Parathyroid adenoma (tissue), 2 donors: ENCODE results near the gene FBRSL1.

Source experiments
- H2AFZ ChIP-seq: fragments of 300-600 bp; sonication (generic); one replicate; pipeline ENCODE4 v1.7.0; 2017; ENCODE audit warnings: antibody characterized with exemption, mild to moderate bottlenecking
- H3K27ac ChIP-seq: fragments of 300-600 bp; sonication (generic); one replicate; pipeline ENCODE4 v1.7.0; 2017
- H3K27me3 ChIP-seq: fragments of 300-600 bp; sonication (generic); one replicate; pipeline ENCODE4 v1.7.0; 2017; ENCODE audit warnings: low read length; ENCODE audit not compliant: control insufficient read depth, insufficient read depth
- H3K36me3 ChIP-seq: fragments of 300-600 bp; sonication (generic); one replicate; pipeline ENCODE4 v1.7.0; 2017; ENCODE audit warnings: low read length; ENCODE audit not compliant: control insufficient read depth, insufficient read depth
- H3K4me1 ChIP-seq: fragments of 300-600 bp; sonication (generic); one replicate; pipeline ENCODE4 v1.7.0; 2017; ENCODE audit warnings: control low read depth
- H3K4me2 ChIP-seq: fragments of 300-600 bp; sonication (generic); one replicate; pipeline ENCODE4 v1.7.0; 2017; ENCODE audit warnings: low read length
- H3K4me3 ChIP-seq: fragments of 300-600 bp; sonication (generic); one replicate; pipeline ENCODE4 v1.7.0; 2017; ENCODE audit warnings: low read depth, low read length
- H3K79me2 ChIP-seq: fragments of 300-600 bp; sonication (generic); one replicate; pipeline ENCODE4 v1.7.0; 2017; ENCODE audit warnings: control low read depth
- H3K9ac ChIP-seq: fragments of 300-600 bp; sonication (generic); one replicate; pipeline ENCODE4 v1.7.0; 2017; ENCODE audit warnings: mild to moderate bottlenecking
- H3K9me3 ChIP-seq: fragments of 300-600 bp; sonication (generic); one replicate; pipeline ENCODE4 v1.7.0; 2017; ENCODE audit warnings: low read length; ENCODE audit not compliant: control insufficient read depth
- TF ChIP-seq, protein P1 (sequence below): fragments of 300-600 bp; sonication (generic); IDR thresholded peaks from one replicate; pipeline ENCODE4 v1.7.0; 2017; ENCODE audit warnings: antibody characterized with exemption, mild to moderate bottlenecking
- donor health status: primary hyperparathyroidism.

The FBRSL1 gene

DNA sequence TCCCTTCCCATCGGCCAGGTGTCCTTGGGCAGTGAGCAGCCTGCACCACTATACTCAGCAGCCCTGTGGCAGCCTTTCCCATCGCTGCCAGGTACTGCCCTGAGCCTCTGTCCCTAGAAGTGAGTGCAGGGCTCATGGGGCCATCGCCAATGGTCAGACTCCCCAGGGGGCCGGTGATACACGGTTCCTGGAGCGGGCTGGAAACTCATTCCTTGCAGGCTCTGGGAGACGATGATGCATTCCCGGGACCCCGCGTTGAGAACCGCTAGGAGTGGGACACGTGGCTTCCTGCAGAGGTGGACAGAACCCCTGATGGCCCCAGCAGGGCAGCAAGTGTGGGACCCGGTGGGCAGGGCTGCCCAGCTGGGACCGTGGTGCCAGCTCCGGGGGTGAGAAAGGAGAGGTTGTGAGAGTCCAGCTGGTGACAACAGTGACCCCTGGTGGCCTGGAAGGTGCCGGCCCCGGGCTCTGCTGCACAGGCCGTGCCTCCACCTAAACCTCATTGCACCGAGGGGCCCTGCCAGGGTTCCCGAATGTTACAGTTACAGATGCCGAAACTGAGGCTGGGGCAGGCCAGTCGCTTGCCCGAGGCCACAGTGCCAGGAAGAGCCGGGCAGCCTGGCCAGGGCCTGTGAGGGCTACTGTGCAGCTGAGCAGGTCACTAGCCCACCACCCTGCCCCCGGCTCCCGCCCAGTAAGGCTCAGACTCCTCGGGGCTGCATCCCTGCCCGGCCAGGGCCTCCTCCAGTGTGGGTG is 33.8 kb downstream of the FBRSL1 start:
- TF ChIP-seq, protein P1, sequence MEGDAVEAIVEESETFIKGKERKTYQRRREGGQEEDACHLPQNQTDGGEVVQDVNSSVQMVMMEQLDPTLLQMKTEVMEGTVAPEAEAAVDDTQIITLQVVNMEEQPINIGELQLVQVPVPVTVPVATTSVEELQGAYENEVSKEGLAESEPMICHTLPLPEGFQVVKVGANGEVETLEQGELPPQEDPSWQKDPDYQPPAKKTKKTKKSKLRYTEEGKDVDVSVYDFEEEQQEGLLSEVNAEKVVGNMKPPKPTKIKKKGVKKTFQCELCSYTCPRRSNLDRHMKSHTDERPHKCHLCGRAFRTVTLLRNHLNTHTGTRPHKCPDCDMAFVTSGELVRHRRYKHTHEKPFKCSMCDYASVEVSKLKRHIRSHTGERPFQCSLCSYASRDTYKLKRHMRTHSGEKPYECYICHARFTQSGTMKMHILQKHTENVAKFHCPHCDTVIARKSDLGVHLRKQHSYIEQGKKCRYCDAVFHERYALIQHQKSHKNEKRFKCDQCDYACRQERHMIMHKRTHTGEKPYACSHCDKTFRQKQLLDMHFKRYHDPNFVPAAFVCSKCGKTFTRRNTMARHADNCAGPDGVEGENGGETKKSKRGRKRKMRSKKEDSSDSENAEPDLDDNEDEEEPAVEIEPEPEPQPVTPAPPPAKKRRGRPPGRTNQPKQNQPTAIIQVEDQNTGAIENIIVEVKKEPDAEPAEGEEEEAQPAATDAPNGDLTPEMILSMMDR = peak; percentile 85
- Histone ChIP-seq H3K4me3 (no peak overlapping the region), H3K36me3 (no peaks in the 10 kb centered on the region), H3K27ac (no peak overlapping the region), H3K9ac (no peak overlapping the region), H3K27me3 (no peaks in the 10 kb centered on the region), H2AFZ (no peak overlapping the region), H3K4me1 (no peaks in the 10 kb centered on the region), H3K9me3 (no peaks in the 10 kb centered on the region), H3K79me2 (peaks cover 29% of the 10 kb centered on the region), H3K4me2 (no peak overlapping the region)

DNA sequence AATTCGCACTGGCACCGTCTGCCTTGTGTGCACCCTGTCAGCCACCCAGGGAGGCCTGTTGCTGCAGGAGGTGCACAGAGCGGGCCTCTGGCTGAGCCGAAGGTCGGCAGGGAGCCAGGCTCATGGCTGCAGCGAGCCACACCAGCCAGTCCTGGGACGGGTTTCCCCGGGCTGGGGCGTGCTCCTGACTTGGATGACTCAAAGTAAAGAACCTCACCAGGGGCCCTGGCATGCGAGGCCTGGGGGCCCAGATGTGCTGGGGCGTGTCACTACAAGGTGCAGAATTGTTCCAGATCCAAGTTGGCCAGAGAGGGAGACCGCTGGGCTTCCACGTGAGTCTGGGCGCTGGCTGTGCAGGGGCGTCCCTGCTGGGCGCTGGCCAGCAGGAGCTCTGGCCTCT is 34.5 kb downstream of the FBRSL1 start:
- Histone ChIP-seq H3K9ac (no peak overlapping the region), H3K36me3 (no peaks in the 10 kb centered on the region), H3K27me3 (no peaks in the 10 kb centered on the region)

DNA sequence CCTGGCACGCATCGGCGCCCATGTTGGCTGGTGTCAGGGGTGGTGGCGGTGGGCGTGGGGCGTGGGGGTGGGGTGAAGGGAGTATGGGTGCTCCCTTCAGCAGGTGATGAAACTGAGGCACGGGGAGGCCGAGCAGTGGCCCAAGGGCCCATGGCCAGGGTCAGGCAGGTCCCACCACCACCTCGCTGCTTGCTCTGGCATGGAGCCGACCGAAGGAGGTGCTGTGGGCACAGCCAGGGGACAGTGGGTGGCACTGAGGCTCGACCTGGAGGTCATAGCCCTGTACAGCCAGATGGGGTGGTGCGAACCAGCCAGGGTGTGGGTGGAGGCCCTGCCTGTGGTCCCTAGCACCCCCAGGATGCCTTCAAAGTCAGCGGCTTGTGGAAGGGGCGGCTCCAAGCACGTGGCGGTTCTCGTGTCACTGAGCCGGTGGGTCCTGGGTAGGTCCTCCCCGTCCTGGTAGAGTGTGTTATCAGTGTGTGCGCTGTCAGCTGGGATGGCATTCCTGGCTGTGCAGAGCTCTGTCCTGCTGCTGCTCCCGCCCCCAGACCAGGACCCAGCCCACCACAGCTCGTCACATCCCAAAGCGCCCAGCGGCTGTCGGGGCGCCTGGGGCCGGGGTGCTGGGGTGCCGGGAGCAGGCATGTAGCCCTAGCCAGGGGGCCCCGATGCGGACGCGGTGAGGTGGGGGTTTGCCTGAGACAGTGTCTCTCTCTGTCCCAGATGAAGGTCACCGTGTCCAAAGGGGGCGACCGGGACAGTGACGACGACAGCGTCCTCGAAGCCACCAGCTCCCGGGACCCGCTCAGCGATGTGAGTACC is 35.3 kb downstream of the FBRSL1 start:
- TF ChIP-seq, protein P1 = no peak
- no peak overlapping the region for H3K27ac ChIP-seq
- no peak overlapping the region for H2AFZ ChIP-seq
- H3K27me3 ChIP-seq = no peaks in the 10 kb centered on the region
- no peaks in the 10 kb centered on the region for H3K9me3 ChIP-seq
- H3K4me3 ChIP-seq = no peak overlapping the region
- no peaks in the 10 kb centered on the region for H3K4me1 ChIP-seq
- no peak overlapping the region for H3K9ac ChIP-seq
- H3K79me2 ChIP-seq = peaks cover 22% of the 10 kb centered on the region
- H3K36me3 ChIP-seq = no peaks in the 10 kb centered on the region
- H3K4me2 ChIP-seq = no peak overlapping the region

More for the DNA sequence above, 34.5 kb downstream of the FBRSL1 start:
- H3K4me2 ChIP-seq = no peak overlapping the region
- TF ChIP-seq, protein P1 = no peak
- peaks cover 25% of the 10 kb centered on the region for H3K79me2 ChIP-seq
- no peak overlapping the region for H2AFZ ChIP-seq
- H3K4me3 ChIP-seq = no peak overlapping the region
- no peaks in the 10 kb centered on the region for H3K4me1 ChIP-seq
- no peaks in the 10 kb centered on the region for H3K9me3 ChIP-seq
- no peak overlapping the region for H3K27ac ChIP-seq

DNA sequence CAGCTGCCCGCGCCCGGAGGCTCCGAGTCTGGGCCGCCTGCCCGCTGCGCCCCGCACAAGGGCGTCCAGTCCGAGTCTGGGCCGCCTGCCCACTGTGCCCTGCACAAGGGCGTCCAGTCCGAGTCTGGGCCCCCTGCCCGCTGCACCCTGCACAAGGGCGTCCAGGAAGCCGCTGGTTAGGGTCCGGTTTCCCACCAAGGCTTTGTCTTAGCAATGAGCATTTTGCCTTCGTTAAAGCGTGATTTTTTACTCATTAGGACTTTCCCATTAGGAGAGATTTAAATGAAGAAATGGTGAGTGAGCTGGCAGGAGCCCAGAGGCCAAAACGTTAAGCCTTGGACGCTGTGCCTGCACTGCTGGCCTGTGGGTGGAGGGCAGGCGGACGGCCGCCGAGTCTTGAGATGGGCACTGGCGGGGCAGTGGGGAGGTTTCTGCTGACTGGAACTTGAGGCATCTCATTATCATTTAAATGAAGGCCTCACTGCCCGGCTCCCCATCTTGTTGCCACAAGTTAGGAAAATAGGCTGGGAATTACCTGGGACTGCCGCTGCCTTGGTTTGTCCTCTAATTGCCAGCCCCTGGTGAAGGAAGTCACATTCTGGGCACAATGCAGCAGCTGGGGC is 36.0 kb downstream of the FBRSL1 start:
- Histone ChIP-seq H3K4me1 (no peaks in the 10 kb centered on the region), H3K27ac (no peak overlapping the region)
- TF ChIP-seq, protein P1 = no peak

More for the DNA sequence above, 36.0 kb downstream of the FBRSL1 start:
- Histone ChIP-seq H3K4me3 (no peak overlapping the region), H3K79me2 (peaks cover 22% of the 10 kb centered on the region), H2AFZ (no peak overlapping the region), H3K36me3 (no peaks in the 10 kb centered on the region), H3K27me3 (no peaks in the 10 kb centered on the region), H3K9ac (no peak overlapping the region), H3K9me3 (no peaks in the 10 kb centered on the region), H3K4me2 (no peak overlapping the region)
